Stomach smooth muscle (tissue), 2 donors: Measurements from ENCODE around the gene LRRFIP1.

Experiments
- H3K27ac ChIP-seq: one replicate; pipeline ENCODE4 v1.7.0; 2013; ENCODE audit warnings: mild to moderate bottlenecking, low read length, inconsistent platforms
- H3K27me3 ChIP-seq, 2 donors: one replicate each; pipeline ENCODE4 v1.7.0; 2013; ENCODE audit warnings: low read length in 2 of 2; ENCODE audit not compliant: insufficient read depth in 2 of 2, control insufficient read depth in 1 of 2
- H3K36me3 ChIP-seq, 2 donors: one replicate each; pipeline ENCODE4 v1.7.0; 2013; ENCODE audit warnings: low read length in 2 of 2; ENCODE audit not compliant: control insufficient read depth in 2 of 2, insufficient read depth in 2 of 2
- H3K4me1 ChIP-seq: one replicate; pipeline ENCODE4 v1.7.0; 2013; ENCODE audit warnings: low read length; ENCODE audit not compliant: control insufficient read depth, insufficient read depth
- H3K4me3 ChIP-seq, 2 donors: one replicate each; pipeline ENCODE4 v1.7.0; 2013; ENCODE audit warnings: low read length in 2 of 2
- H3K9ac ChIP-seq, 2 donors: one replicate each; pipeline ENCODE4 v1.7.0; 2013; ENCODE audit warnings: low read length in 2 of 2, mild to moderate bottlenecking in 1 of 2
- H3K9me3 ChIP-seq, 2 donors: one replicate each; pipeline ENCODE4 v1.7.0; 2013; ENCODE audit warnings: low read length in 2 of 2; ENCODE audit not compliant: control insufficient read depth in 2 of 2
- donor health status: healthy.
- donor health status: Pancreatic carcinoma.

The LRRFIP1 gene

DNA sequence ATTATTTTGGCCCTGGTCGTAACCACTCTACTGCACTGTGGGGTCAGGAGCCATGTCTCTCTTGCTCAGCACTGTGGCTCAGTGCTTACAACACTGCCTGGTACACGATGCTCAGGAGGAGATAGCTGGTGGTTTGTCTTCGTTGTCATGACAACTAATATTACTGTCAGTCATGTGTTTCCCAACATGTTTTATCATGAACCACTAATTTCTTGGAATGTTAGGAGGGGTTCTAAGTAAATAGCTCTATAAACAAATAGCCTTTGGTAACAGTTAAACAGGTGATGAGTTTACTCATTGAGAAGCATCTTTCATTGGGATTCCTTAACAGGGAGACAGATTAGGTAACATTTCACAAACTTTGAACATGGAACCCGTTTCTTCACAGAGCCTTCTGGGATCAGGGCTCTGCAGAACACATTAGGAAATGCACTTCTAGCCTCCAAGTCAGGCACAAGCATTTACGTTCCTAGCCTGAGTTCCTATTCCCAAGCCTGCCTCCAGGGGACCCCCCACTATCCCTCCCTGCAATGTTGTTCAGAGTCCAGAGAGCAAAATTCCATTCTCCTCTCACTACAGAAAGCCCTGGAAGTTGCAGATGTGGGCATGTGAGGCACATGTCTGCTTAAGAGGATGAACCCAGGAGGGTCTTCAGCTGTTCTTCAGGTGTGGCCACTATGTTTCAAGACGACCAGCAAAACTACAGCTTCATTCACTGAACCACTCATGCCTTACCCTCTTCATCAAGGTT is 164.8 kb downstream of the LRRFIP1 start:
- H3K9ac ChIP-seq: no peak overlapping the region
- H3K9me3 ChIP-seq: peaks cover 0 to 2% of the 10 kb centered on the region in 2 donors
- H3K27me3 ChIP-seq: no peaks in the 10 kb centered on the region
- no peak overlapping the region for H3K27ac ChIP-seq
- H3K36me3 ChIP-seq: no peaks in the 10 kb centered on the region
- H3K4me3 ChIP-seq: no peak overlapping the region
- H3K4me1 ChIP-seq: no peaks in the 10 kb centered on the region

DNA sequence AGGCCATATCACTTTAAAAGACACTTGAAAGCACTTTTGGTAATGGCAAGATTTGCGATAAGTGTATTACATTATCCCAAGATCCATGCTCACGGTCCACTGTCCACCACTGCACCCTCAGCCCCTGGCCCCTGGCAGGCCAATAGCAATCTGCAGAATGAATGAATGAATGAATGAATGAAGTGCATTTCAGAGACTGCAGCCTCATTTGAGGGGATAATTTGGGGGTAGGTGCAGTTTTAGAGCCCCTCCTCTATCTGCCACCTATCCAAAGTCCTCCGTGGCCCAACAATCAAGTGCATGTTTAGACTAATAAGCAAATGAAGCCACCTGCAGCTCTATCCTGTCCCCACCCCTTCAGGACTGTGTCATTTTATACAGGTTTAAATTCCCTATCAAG is 169.9 kb downstream of the LRRFIP1 start:
- no peaks in the 10 kb centered on the region for H3K27me3 ChIP-seq
- H3K9me3 ChIP-seq: peaks cover 0 to 2% of the 10 kb centered on the region in 2 donors
- H3K36me3 ChIP-seq: no peaks in the 10 kb centered on the region
- H3K4me3 ChIP-seq: no peak overlapping the region
- no peak overlapping the region for H3K9ac ChIP-seq
- no peaks in the 10 kb centered on the region for H3K4me1 ChIP-seq
- no peak overlapping the region for H3K27ac ChIP-seq

DNA sequence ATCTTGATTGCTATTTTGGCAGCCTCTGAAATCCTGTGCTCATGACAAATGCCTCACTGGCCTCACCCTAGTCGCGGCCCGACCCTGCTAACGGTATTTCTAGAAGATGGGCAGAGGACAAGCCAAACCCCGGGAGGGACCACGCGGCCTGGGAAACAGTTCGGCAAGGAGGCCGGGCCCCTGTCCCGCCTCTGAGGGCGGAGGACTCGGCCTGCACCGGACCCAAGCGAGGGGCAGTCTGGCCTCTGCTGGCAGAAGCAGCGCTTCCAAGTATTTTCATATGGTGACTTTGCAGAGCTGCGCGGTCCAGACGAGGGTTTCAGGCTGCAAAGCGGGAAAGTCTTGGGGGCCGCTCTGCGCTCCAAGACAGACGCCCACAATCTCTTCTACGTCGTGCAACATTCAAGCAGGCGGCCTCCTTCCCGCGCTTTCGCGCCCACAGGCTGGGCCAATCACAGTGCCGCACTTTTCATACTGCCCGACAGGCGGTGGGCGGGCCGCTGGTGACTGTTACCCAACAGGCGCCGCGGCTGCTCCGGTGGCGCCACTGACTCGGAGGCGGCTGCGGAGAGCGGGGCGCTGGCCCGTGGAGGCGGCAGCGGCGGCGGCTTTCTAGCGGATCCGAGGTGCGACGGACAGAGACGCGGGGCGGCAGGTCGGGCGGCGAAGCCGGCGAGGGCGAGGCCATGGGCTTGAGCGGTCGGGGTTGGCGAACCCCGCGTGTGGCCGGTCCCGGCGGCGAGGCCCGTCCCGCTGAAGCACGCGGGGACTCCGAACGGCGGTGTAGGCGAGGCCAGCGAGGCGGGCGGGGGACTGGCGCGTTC is 171.1 kb downstream of the LRRFIP1 start, which contains the start of gene RBM44:
Gene RBM44, plus strand, starts transcription at position 544 of the 824 bp plus-strand sequence. CDS start 14,831 bp downstream, outside the sequence.
- Histone ChIP-seq H3K4me1 (no peaks in the 10 kb centered on the region), H3K36me3 (no peaks in the 10 kb centered on the region), H3K27ac (no peak within 1 kb of the TSS), H3K9me3 (peaks cover 0 to 2% of the 10 kb centered on the region in 2 donors), H3K9ac (no peak within 1 kb of the TSS), H3K4me3 (no peak within 1 kb of the TSS), H3K27me3 (no peaks in the 10 kb centered on the region)

DNA sequence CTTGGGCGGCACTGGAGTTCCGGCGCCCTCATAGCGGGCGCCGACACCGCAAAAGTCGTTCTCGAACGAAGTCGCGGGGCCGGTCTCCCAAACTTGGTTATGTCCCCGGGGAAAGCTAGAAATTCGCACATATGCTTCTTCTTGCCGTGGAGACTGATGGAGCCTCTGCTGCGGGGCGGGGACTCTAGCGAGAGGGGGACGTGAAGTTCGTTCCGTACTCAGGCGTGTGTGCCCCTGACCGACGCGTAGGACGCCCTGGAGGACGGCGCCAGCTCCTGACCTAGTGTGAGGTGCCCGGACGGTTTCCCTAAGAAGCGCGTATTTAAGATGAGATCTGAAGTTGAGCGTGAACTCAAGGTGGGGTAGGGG is 171.7 kb downstream of the LRRFIP1 start:
- Histone ChIP-seq H3K4me1 (no peaks in the 10 kb centered on the region), H3K36me3 (no peaks in the 10 kb centered on the region), H3K27me3 (no peaks in the 10 kb centered on the region), H3K9ac (no peak overlapping the region), H3K27ac (no peak overlapping the region), H3K4me3 (no peak overlapping the region), H3K9me3 (peaks cover 0 to 2% of the 10 kb centered on the region in 2 donors)

DNA sequence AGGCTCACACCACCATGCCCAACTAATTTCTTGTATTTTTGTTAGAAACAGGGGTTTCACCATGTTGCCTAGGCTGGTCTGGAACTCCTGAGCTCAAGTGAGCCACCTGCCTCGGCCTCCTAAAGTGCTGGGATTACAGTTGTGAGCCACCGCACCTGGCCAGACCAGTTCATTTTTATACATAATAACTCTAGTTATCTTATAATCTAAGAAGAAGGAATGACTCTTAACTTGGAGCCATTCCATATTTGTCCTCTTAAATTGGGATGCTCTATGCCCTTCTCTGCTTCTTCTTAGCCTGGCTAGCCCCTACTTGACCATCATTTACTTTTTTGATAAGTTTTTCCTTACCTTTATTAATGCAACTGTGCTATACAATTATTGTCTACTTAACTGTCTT is 174.1 kb downstream of the LRRFIP1 start:
- H3K9ac ChIP-seq: no peak overlapping the region
- no peaks in the 10 kb centered on the region for H3K4me1 ChIP-seq
- no peak overlapping the region for H3K27ac ChIP-seq
- H3K9me3 ChIP-seq: peaks cover 0 to 2% of the 10 kb centered on the region in 2 donors
- no peaks in the 10 kb centered on the region for H3K27me3 ChIP-seq
- H3K4me3 ChIP-seq: no peak overlapping the region
- H3K36me3 ChIP-seq: no peaks in the 10 kb centered on the region

DNA sequence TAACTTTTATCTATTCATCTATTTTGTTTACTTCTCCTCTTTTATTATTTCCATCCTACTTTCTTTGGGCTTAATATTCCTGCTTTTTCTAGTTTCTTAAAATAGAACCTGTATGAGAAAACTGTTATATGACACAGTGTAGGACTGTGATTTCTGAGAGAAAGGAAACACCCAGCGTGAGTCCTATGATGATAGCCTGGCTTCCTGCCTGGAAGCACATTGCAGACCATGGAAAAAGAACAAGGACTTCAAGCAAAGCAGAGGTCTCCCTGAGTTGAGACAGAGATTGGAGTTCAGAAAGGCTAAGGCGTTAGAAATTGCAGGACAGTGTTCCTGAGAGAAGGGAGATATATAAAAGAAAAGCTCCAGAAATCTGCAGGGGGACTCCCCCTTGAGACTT is 178.9 kb downstream of the LRRFIP1 start:
- Histone ChIP-seq H3K9me3 (no peaks in the 10 kb centered on the region), H3K4me3 (no peak overlapping the region), H3K27ac (no peak overlapping the region), H3K4me1 (peaks cover 2% of the 10 kb centered on the region), H3K36me3 (no peaks in the 10 kb centered on the region), H3K9ac (no peak overlapping the region), H3K27me3 (no peaks in the 10 kb centered on the region)

DNA sequence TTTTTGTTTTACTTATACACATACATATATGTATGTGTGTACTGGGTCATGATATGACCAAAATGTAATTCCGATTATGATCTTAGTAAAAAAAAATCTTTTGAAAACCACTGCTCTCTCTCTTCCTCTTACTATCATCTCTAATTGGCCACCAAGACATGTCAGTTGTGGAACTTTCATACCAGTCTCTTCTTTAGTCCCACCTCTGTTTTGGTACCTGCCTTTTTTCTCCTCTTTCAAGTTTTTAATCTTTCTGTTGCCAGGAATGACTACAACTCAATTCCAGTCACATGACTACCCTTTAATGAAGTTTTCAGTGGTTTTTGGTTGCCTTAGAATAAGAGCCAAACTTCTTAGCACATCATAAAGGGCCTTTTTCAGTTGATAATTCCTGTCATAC is 188.2 kb downstream of the LRRFIP1 start:
- Histone ChIP-seq H3K9ac (no peak overlapping the region), H3K4me3 (no peak overlapping the region), H3K27me3 (no peaks in the 10 kb centered on the region), H3K27ac (no peak overlapping the region), H3K4me1 (no peaks in the 10 kb centered on the region), H3K9me3 (no peaks in the 10 kb centered on the region), H3K36me3 (no peaks in the 10 kb centered on the region)

DNA sequence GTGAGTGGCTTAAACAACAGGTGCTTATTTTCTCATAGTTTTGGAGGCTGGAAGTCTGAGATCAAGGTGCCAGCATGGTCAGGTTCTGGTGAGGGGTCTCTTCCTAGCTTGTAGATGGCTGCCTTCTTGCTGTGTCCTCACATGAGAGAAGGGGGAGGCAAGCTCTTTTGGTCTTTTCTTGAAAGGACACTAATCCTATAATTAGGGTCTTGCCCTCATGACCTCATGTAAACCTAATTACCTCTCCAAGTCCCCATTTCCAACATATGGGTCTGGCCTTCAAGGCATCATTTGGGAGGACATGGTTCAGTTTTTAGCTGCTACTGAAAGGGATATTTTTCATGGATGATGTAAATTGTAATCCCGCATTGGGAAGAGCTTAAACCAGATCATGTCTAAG is 189.1 kb downstream of the LRRFIP1 start:
- Histone ChIP-seq H3K4me1 (no peaks in the 10 kb centered on the region), H3K4me3 (no peak overlapping the region), H3K9ac (no peak overlapping the region), H3K9me3 (no peaks in the 10 kb centered on the region), H3K36me3 (no peaks in the 10 kb centered on the region), H3K27ac (no peak overlapping the region), H3K27me3 (no peaks in the 10 kb centered on the region)

DNA sequence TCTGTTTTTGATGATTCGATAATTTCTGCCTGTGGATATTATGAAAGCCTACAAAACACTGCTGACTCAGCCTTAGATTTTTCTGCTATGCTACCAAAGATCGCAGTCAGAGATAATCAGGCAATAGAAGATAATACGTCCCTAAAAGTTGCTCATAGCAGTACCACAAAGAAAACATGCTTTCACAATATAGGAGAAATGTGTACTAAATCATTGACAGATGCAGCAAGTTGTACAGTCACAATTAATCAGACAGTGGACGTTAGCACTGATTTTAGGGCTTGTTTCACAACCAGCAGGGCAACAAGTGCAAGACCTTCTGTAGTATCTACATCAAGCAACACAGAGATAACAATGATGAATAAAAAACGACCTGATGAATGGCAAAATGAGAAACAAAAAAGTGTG is 190.7 kb downstream of the LRRFIP1 start:
- no peak overlapping the region for H3K9ac ChIP-seq
- no peaks in the 10 kb centered on the region for H3K36me3 ChIP-seq
- no peaks in the 10 kb centered on the region for H3K27me3 ChIP-seq
- H3K4me3 ChIP-seq: no peak overlapping the region
- H3K4me1 ChIP-seq: no peaks in the 10 kb centered on the region
- no peak overlapping the region for H3K27ac ChIP-seq
- H3K9me3 ChIP-seq: no peaks in the 10 kb centered on the region

DNA sequence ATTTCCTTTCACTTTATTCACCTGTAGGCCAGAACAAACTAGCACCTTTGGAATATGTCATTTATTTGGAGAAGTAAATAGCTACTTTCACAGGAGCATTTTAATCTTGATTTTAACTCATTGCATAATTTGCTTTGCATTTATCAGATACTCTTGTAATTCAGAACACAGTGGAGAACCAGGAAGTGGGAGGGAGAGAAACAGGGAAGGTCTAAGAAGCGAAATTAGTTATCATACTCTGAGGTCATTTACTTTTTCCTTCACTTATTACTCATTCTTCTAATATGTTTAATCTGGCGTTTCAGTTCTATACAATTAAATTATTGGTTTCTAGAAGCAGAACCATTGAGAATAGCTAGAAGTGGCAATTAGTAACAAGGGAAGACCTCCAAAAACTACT is 191.8 kb downstream of the LRRFIP1 start:
- H3K9me3 ChIP-seq: no peaks in the 10 kb centered on the region
- H3K4me1 ChIP-seq: no peaks in the 10 kb centered on the region
- H3K36me3 ChIP-seq: no peaks in the 10 kb centered on the region
- no peak overlapping the region for H3K27ac ChIP-seq
- no peak overlapping the region for H3K4me3 ChIP-seq
- no peak overlapping the region for H3K9ac ChIP-seq
- no peaks in the 10 kb centered on the region for H3K27me3 ChIP-seq

DNA sequence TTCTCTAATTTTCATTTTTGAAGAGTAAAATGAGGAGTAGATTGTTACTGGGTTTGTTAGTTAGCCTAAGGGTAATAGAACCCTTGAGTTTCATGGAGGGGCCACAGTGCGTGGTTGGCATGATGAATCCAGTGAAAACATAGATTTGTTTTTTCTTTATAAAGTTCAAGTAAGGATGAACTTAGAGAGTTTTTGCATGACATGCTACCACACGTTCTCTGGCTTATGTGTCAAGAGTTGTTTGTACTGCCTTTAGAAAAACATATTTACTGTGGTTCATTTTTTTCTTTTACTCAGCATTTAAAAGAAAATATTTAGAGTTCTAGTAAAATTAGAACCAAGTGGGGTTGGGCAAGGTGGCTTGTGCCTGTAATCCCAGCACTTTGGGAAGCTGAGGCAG is 193.0 kb downstream of the LRRFIP1 start:
- H3K27ac ChIP-seq: no peak overlapping the region
- H3K9ac ChIP-seq: no peak overlapping the region
- no peak overlapping the region for H3K4me3 ChIP-seq
- no peaks in the 10 kb centered on the region for H3K9me3 ChIP-seq
- H3K4me1 ChIP-seq: no peaks in the 10 kb centered on the region
- no peaks in the 10 kb centered on the region for H3K27me3 ChIP-seq
- H3K36me3 ChIP-seq: no peaks in the 10 kb centered on the region
